ENCODE measurements around the gene PARD3. TPM values are rescaled to one million over a fixed set of nuclear protein-coding genes. Genes with fewer than 3 reads are reported as not detected.

Gene PARD3
- total RNA-seq, 2 donors from 2014 or later = 59.6 to 74.6 TPM

- peaks cover 8% of the 10 kb centered on the region for H3K27me3 Mint-ChIP-seq (ENCODE audit: insufficient read depth)
- H3K4me1 Mint-ChIP-seq = peaks cover 44% of the 10 kb centered on the region
- H3K4me3 Mint-ChIP-seq = no peak overlapping the region
These were observed 601.3 kb downstream of the PARD3 start for GRCh38 chr10:34213805-34214197.

DNA sequence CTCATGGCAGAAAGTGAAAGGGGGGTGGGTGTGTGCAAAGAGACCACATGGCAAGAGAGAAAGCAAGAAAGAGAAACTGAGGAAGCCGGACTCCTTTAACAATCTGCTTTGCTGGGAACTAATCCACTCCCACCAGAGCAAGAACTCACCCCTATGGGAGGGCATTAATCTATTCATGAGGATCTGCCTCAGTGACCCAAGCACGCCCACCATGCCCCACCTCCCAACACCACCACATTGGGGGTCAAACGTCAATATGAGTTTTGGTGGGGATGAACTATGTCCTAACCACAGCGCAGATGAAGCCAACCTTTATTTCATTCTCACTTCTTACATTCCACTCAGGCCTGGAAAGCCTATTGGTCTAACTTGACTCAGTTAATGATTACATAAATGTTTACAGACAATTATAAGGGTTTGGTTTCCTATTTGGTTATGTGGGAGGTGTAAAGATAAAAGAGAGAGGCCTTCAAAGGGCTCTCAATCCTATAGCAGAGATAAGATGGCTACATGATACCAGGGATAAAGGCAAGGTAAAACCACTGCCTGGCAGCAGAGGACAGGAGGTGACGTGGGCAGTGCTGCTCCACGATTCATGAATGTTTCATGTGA, 601.8 kb downstream of the PARD3 start:
- Mint-ChIP-seq H3K36me3 (ENCODE audit: low read depth) (peaks cover 2% of the 10 kb centered on the region), H3K4me3 (peak overlapping the region; percentile 7)
- no peak for DNase-seq

More at GRCh38 chr10:34213805-34214197, 601.3 kb downstream of the PARD3 start:
- no peak overlapping the region for H3K9ac ChIP-seq (ENCODE audit: extremely low read depth, low read length, poor library complexity, severe bottlenecking)
- H3K27me3 ChIP-seq (ENCODE audit: control insufficient read depth, insufficient read depth, low read length, poor library complexity, severe bottlenecking) = peaks cover 8% of the 10 kb centered on the region
- TF ChIP-seq, protein P1, sequence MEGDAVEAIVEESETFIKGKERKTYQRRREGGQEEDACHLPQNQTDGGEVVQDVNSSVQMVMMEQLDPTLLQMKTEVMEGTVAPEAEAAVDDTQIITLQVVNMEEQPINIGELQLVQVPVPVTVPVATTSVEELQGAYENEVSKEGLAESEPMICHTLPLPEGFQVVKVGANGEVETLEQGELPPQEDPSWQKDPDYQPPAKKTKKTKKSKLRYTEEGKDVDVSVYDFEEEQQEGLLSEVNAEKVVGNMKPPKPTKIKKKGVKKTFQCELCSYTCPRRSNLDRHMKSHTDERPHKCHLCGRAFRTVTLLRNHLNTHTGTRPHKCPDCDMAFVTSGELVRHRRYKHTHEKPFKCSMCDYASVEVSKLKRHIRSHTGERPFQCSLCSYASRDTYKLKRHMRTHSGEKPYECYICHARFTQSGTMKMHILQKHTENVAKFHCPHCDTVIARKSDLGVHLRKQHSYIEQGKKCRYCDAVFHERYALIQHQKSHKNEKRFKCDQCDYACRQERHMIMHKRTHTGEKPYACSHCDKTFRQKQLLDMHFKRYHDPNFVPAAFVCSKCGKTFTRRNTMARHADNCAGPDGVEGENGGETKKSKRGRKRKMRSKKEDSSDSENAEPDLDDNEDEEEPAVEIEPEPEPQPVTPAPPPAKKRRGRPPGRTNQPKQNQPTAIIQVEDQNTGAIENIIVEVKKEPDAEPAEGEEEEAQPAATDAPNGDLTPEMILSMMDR (conservative IDR thresholded peaks at IDR 0.05) = no peak
- no peak overlapping the region for H3K4me3 ChIP-seq (ENCODE audit: low read length)
- peaks cover 24% of the 10 kb centered on the region for H3K4me1 ChIP-seq (ENCODE audit: control insufficient read depth, insufficient read depth, low read length)
- H3K36me3 Mint-ChIP-seq (ENCODE audit: low read depth) = peaks cover 2% of the 10 kb centered on the region
- no peaks in the 10 kb centered on the region for H3K9me3 ChIP-seq (ENCODE audit: control insufficient read depth, low read length)
- no peak for DNase-seq
- H3K9me3 Mint-ChIP-seq = no peaks in the 10 kb centered on the region
- 86 to 93% methylated on average over 3 to 5 of the region's 5 CpGs for WGBS, 2 experiments (ENCODE audit: insufficient coverage in 1 of 2, insufficient read length in 1 of 2)
- H3K27ac Mint-ChIP-seq = no peak overlapping the region
- no peak overlapping the region for H3K27ac ChIP-seq (ENCODE audit: low read depth, low read length)
- H3K36me3 ChIP-seq (ENCODE audit: control insufficient read depth, insufficient read depth, low read length) = peaks cover 4% of the 10 kb centered on the region

DNA sequence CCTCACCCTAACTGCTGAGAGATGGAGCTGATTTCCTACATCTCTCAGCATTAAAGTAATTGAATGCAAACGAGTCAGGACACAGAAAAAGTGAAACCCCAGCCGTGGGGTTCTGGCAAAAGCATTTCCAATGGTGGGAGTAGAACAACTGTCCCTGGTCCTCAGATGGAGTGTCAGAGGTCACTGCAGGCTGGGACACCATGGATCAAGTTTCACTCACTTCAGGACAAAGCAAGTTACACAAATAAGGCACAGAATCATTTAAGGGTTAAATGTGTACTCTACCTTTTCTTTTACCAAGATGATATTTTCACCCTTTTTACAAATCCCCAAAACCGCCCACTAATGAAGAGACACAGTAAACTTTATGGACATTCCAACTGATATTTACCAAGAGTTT, 607.8 kb downstream of the PARD3 start:
- Mint-ChIP-seq H3K4me1 (peaks cover 65% of the 10 kb centered on the region), H3K27ac (peak overlapping the region; percentile 14)
- no peak overlapping the region for H3K27ac ChIP-seq (ENCODE audit: low read depth, low read length)

More for the DNA sequence above, 601.8 kb downstream of the PARD3 start:
- Histone ChIP-seq H3K27me3 (ENCODE audit: control insufficient read depth, insufficient read depth, low read length, poor library complexity, severe bottlenecking) (peaks cover 13% of the 10 kb centered on the region), H3K9me3 (ENCODE audit: control insufficient read depth, low read length) (no peaks in the 10 kb centered on the region), H3K36me3 (ENCODE audit: control insufficient read depth, insufficient read depth, low read length) (peaks cover 4% of the 10 kb centered on the region), H3K4me3 (ENCODE audit: low read length) (peak overlapping the region; percentile 51), H3K4me1 (ENCODE audit: control insufficient read depth, insufficient read depth, low read length) (peaks cover 27% of the 10 kb centered on the region), H3K9ac (ENCODE audit: extremely low read depth, low read length, poor library complexity, severe bottlenecking) (no peak overlapping the region), H3K27ac (ENCODE audit: low read depth, low read length) (no peak overlapping the region)
- H3K27me3 Mint-ChIP-seq (ENCODE audit: insufficient read depth) = peaks cover 11% of the 10 kb centered on the region
- peak overlapping the region; percentile 86 for H3K27ac Mint-ChIP-seq
- peaks cover 48% of the 10 kb centered on the region for H3K4me1 Mint-ChIP-seq
- no peaks in the 10 kb centered on the region for H3K9me3 Mint-ChIP-seq
- 74 to 78% methylated on average over 3 to 6 of the region's 6 CpGs for WGBS, 2 experiments (ENCODE audit: insufficient coverage in 1 of 2, insufficient read length in 1 of 2)
- TF ChIP-seq, protein P1 (conservative IDR thresholded peaks at IDR 0.05) = no peak

More for the DNA sequence above, 607.8 kb downstream of the PARD3 start:
- TF ChIP-seq, protein P1 (conservative IDR thresholded peaks at IDR 0.05) = no peak
- peaks cover 35% of the 10 kb centered on the region for H3K4me1 ChIP-seq (ENCODE audit: control insufficient read depth, insufficient read depth, low read length)
- H3K4me3 ChIP-seq (ENCODE audit: low read length) = peak overlapping the region; percentile 20
- peaks cover 7% of the 10 kb centered on the region for H3K9me3 ChIP-seq (ENCODE audit: control insufficient read depth, low read length)
- peaks cover 16% of the 10 kb centered on the region for H3K27me3 ChIP-seq (ENCODE audit: control insufficient read depth, insufficient read depth, low read length, poor library complexity, severe bottlenecking)
- no peak overlapping the region for H3K9ac ChIP-seq (ENCODE audit: extremely low read depth, low read length, poor library complexity, severe bottlenecking)
- Mint-ChIP-seq H3K4me3 (peak overlapping the region; percentile 5), H3K36me3 (ENCODE audit: low read depth) (peaks cover 3% of the 10 kb centered on the region), H3K9me3 (peaks cover 3% of the 10 kb centered on the region), H3K27me3 (ENCODE audit: insufficient read depth) (peaks cover 11% of the 10 kb centered on the region)
- DNase-seq = no peak
- WGBS, 2 experiments (ENCODE audit: insufficient coverage in 1 of 2, insufficient read length in 1 of 2) = 74 to 88% methylated on average over 1 to 3 of the region's 3 CpGs
- peaks cover 10% of the 10 kb centered on the region for H3K36me3 ChIP-seq (ENCODE audit: control insufficient read depth, insufficient read depth, low read length)

All from endodermal cell (in vitro differentiated cells).